HepG2 (cell line): ENCODE measurements around the gene CCDC136. TPM values are rescaled to one million over a fixed set of nuclear protein-coding genes. Genes with fewer than 3 reads are reported as not detected.

ENCODE experiments used
- ARID5B ChIP-seq: IDR thresholded peaks from 2 replicates; pipeline ENCODE4 v1.4.0; 2020; ENCODE audit warnings: mild to moderate bottlenecking, missing genetic modification reagents
- BORCS8-MEF2B ChIP-seq: sonication (generic); formaldehyde crosslinking; IDR thresholded peaks from 2 replicates; pipeline ENCODE4 v1.8.0; 2022; ENCODE audit warnings: mild to moderate bottlenecking, missing genetic modification reagents
- FOXM1 ChIP-seq: sonication (generic); formaldehyde crosslinking; IDR thresholded peaks from 2 replicates; pipeline ENCODE4 v1.5.0; 2020; ENCODE audit warnings: missing genetic modification reagents
- GLI4 ChIP-seq: sonication (generic); formaldehyde crosslinking; IDR thresholded peaks from 2 replicates; pipeline ENCODE4 v1.5.1; 2020; ENCODE audit warnings: missing genetic modification reagents, mild to moderate bottlenecking, moderate library complexity, borderline replicate concordance
- HMGXB4 ChIP-seq, 2 experiments: sonication (generic) in 1 of 2; formaldehyde crosslinking in 1 of 2; IDR thresholded peaks; 2 replicates each; pipeline versions ENCODE4 v1.4.0 to v1.6.1; 2018 to 2020; ENCODE audit warnings: missing genetic modification reagents in 2 of 2, borderline replicate concordance in 1 of 2, low read depth in 1 of 2, mild to moderate bottlenecking in 1 of 2, missing biosample characterization in 1 of 2
- HNRNPLL ChIP-seq: fragments of 200-400 bp; formaldehyde crosslinking; IDR thresholded peaks from 2 replicates; pipeline ENCODE4 v1.6.1; 2017; ENCODE audit warnings: mild to moderate bottlenecking, low read depth, low read length; ENCODE audit not compliant: poor library complexity, severe bottlenecking
- MAF1 ChIP-seq: sonication (generic); formaldehyde crosslinking; IDR thresholded peaks from 2 replicates; pipeline ENCODE4 v1.5.0; 2020; ENCODE audit warnings: missing genetic modification reagents, borderline replicate concordance
- MBD4 ChIP-seq: IDR thresholded peaks from 2 replicates; pipeline ENCODE4 v1.6.1; 2012; ENCODE audit warnings: low read length, inconsistent platforms, borderline replicate concordance
- NR2F2 ChIP-seq: IDR thresholded peaks from 2 replicates; pipeline ENCODE4 v1.6.1; 2012; ENCODE audit warnings: low read depth, inconsistent platforms, borderline replicate concordance
- ZBTB20 ChIP-seq: sonication (generic); formaldehyde crosslinking; IDR thresholded peaks from 2 replicates; pipeline ENCODE4 v1.8.1; 2023; ENCODE audit warnings: missing genetic modification reagents, low read depth, mild to moderate bottlenecking, borderline replicate concordance
- ZFX ChIP-seq: sonication (generic); formaldehyde crosslinking; IDR thresholded peaks from 2 replicates; pipeline ENCODE4 v1.4.0; 2020; ENCODE audit warnings: mild to moderate bottlenecking, low read depth, missing genetic modification reagents, moderate library complexity
- ZNF124 ChIP-seq: sonication (generic); formaldehyde crosslinking; IDR thresholded peaks from 2 replicates; pipeline ENCODE4 v1.4.0; 2020; ENCODE audit warnings: missing genetic modification reagents
- ZNF317 ChIP-seq: sonication (generic); formaldehyde crosslinking; IDR thresholded peaks from 2 replicates; pipeline ENCODE4 v1.5.0; 2020; ENCODE audit warnings: mild to moderate bottlenecking, missing genetic modification reagents
- polyA plus RNA-seq, 8 experiments: library from polyadenylated mRNA; depleted of rRNA in 3 of 8; stranded (reverse) in 7 of 8; unstranded in 1 of 8; fragments of >200 nt; fragmentation: Illumina TruSeq in 4 of 8; extraction: Trizol in 4 of 8; gene quantifications; 2 replicates each; pipeline versions ENCODE4 v1.2.1 to v1.2.3, GENCODE V29; 2011 to 2016; ENCODE audit warnings: low read depth in 4 of 8, missing spikeins in 1 of 8, mixed read lengths in 1 of 8; ENCODE audit not compliant: insufficient read depth in 1 of 8
- total RNA-seq, 5 experiments: library from RNA; depleted of rRNA; stranded (reverse); fragments of >200 nt; fragmentation: Illumina TruSeq; extraction: Trizol; gene quantifications; 2 replicates each; pipeline ENCODE4 v1.2.3, GENCODE V29; 2016; ENCODE audit warnings: low read depth in 1 of 5
- TF ChIP-seq, protein P1 (sequence below): IDR thresholded peaks from 2 replicates; pipeline ENCODE4 v1.6.1; 2016; ENCODE audit warnings: missing genetic modification reagents, missing compliant biosample characterization
- TF ChIP-seq, protein P2 (sequence below): sonication (generic); formaldehyde crosslinking; IDR thresholded peaks from 2 replicates; pipeline ENCODE4 v1.5.1; 2020; ENCODE audit warnings: mild to moderate bottlenecking, missing genetic modification reagents, moderate library complexity

Gene CCDC136
- total and polyA plus RNA-seq, 2 of the 13 experiments (the other 11 are each of a cell fraction or from before 2014, with no cell fraction given), result 0.04 to 0.38 TPM

- TF ChIP-seq MAF1 (CRISPR knock-in tag), result peak; percentile 96
- TF ChIP-seq, protein P1, sequence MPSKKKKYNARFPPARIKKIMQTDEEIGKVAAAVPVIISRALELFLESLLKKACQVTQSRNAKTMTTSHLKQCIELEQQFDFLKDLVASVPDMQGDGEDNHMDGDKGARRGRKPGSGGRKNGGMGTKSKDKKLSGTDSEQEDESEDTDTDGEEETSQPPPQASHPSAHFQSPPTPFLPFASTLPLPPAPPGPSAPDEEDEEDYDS (CRISPR knock-in tag), result 0 out of 2 replicates have a peak, but pooled peaks have one; percentile 16
- TF ChIP-seq ZNF317 (CRISPR knock-in tag), result no peak
- TF ChIP-seq FOXM1 (CRISPR knock-in tag), result no peak
- TF ChIP-seq ZFX (CRISPR knock-in tag), result peak; percentile 31; the same call in 1 of the 2 replicates
- peak; percentile 17; the same call in 1 of the 2 replicates for TF ChIP-seq BORCS8-MEF2B (CRISPR knock-in tag)
- no peak; the same call in 1 of the 2 replicates for TF ChIP-seq NR2F2
- no peak for TF ChIP-seq MBD4
- TF ChIP-seq HNRNPLL, result peak; percentile 63
- TF ChIP-seq, protein P2, sequence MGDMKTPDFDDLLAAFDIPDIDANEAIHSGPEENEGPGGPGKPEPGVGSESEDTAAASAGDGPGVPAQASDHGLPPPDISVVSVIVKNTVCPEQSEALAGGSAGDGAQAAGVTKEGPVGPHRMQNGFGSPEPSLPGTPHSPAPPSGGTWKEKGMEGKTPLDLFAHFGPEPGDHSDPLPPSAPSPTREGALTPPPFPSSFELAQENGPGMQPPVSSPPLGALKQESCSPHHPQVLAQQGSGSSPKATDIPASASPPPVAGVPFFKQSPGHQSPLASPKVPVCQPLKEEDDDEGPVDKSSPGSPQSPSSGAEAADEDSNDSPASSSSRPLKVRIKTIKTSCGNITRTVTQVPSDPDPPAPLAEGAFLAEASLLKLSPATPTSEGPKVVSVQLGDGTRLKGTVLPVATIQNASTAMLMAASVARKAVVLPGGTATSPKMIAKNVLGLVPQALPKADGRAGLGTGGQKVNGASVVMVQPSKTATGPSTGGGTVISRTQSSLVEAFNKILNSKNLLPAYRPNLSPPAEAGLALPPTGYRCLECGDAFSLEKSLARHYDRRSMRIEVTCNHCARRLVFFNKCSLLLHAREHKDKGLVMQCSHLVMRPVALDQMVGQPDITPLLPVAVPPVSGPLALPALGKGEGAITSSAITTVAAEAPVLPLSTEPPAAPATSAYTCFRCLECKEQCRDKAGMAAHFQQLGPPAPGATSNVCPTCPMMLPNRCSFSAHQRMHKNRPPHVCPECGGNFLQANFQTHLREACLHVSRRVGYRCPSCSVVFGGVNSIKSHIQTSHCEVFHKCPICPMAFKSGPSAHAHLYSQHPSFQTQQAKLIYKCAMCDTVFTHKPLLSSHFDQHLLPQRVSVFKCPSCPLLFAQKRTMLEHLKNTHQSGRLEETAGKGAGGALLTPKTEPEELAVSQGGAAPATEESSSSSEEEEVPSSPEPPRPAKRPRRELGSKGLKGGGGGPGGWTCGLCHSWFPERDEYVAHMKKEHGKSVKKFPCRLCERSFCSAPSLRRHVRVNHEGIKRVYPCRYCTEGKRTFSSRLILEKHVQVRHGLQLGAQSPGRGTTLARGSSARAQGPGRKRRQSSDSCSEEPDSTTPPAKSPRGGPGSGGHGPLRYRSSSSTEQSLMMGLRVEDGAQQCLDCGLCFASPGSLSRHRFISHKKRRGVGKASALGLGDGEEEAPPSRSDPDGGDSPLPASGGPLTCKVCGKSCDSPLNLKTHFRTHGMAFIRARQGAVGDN (CRISPR knock-in tag), result peak; percentile 29; the same call in 1 of the 2 replicates
- TF ChIP-seq ZNF124 (CRISPR knock-in tag), result 0 out of 2 replicates have a peak, but pooled peaks have one; percentile 27
- TF ChIP-seq HMGXB4 (CRISPR knock-in tag; IDR thresholded peaks at IDR 0.05; ENCODE audit: borderline replicate concordance in 1 of 2, low read depth in 1 of 2), result peak; percentile 44 to 45; a peak in 1 of 4 replicates
- no peak for TF ChIP-seq ZBTB20 (CRISPR knock-in tag)
- no peak for TF ChIP-seq GLI4 (CRISPR knock-in tag)
- 0 out of 2 replicates have a peak, but pooled peaks have one; percentile 5 for TF ChIP-seq ARID5B (CRISPR knock-in tag)
These were observed 8.5 kb upstream of the CCDC136 start (continued) for GRCh38 chr7:128783143-128783861.
